HEK293T (cell line): ENCODE measurements around the gene TPCN2.

Source experiments
- BHLHE40 ChIP-seq: fragments of 450-650 bp; IDR thresholded peaks from 2 replicates; pipeline ENCODE4 v1.6.1; 2016; ENCODE audit warnings: mild to moderate bottlenecking, moderate library complexity, borderline replicate concordance
- FOXM1 ChIP-seq: fragments of 450-650 bp; IDR thresholded peaks from 2 replicates; pipeline ENCODE4 v1.6.1; 2017; ENCODE audit warnings: mild to moderate bottlenecking, borderline replicate concordance

- no peak for TF ChIP-seq FOXM1
- TF ChIP-seq BHLHE40, result no peak
Observed at GRCh38 chr11:69171476-69172240, 122.9 kb downstream of the TPCN2 start.
